Body of pancreas (tissue), 4 donors: ENCODE results near the gene TMCO4.

ENCODE experiments used
- CTCF ChIP-seq, 7 experiments: fragments of 450-650 bp in 4 of 7; fragments of 200-600 bp in 3 of 7; sonication (generic) in 3 of 7; IDR thresholded peaks; one replicate each; pipeline ENCODE4 v1.5.1; 2016 to 2019; ENCODE audit warnings: antibody characterized with exemption in 7 of 7
- POLR2A ChIP-seq, 3 donors: fragments of 450-650 bp; IDR thresholded peaks; one replicate each; pipeline ENCODE4 v1.6.1; 2016; ENCODE audit warnings: antibody characterized with exemption in 3 of 3, mild to moderate bottlenecking in 2 of 3

- no peak for TF ChIP-seq POLR2A (IDR thresholded peaks at IDR 0.05)
- no peak for TF ChIP-seq CTCF (IDR thresholded peaks at IDR 0.05)
Measured at GRCh38 chr1:19680644-19681043, 119.1 kb downstream of the TMCO4 start.
